AG09319 (cell line): ENCODE results near the gene DHRS1.

Experiments
- DNase-seq: peaks from one replicate; pipeline ENCODE4 v3.0.0-alpha.2; 2010; ENCODE audit warnings: low read depth; ENCODE audit errors: extremely low read depth
- TF ChIP-seq, protein P1 (sequence below): IDR thresholded peaks from 2 replicates; pipeline ENCODE4 v1.5.1; 2011; ENCODE audit warnings: low read depth, mild to moderate bottlenecking, inconsistent platforms, low read length, moderate library complexity

The DHRS1 gene

GRCh38 chr14:24307156-24307574, 7.6 kb upstream of the DHRS1 start:
- TF ChIP-seq, protein P1, sequence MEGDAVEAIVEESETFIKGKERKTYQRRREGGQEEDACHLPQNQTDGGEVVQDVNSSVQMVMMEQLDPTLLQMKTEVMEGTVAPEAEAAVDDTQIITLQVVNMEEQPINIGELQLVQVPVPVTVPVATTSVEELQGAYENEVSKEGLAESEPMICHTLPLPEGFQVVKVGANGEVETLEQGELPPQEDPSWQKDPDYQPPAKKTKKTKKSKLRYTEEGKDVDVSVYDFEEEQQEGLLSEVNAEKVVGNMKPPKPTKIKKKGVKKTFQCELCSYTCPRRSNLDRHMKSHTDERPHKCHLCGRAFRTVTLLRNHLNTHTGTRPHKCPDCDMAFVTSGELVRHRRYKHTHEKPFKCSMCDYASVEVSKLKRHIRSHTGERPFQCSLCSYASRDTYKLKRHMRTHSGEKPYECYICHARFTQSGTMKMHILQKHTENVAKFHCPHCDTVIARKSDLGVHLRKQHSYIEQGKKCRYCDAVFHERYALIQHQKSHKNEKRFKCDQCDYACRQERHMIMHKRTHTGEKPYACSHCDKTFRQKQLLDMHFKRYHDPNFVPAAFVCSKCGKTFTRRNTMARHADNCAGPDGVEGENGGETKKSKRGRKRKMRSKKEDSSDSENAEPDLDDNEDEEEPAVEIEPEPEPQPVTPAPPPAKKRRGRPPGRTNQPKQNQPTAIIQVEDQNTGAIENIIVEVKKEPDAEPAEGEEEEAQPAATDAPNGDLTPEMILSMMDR: no peak
- DNase-seq: no peak

- TF ChIP-seq, protein P1: no peak
- no peak for DNase-seq
Measured at GRCh38 chr14:24304019-24304387, 4.4 kb upstream of the DHRS1 start.

GRCh38 chr14:24300326-24300980, 873 bp upstream of the DHRS1 start:
- TF ChIP-seq, protein P1: no peak
- no peak for DNase-seq

DNA sequence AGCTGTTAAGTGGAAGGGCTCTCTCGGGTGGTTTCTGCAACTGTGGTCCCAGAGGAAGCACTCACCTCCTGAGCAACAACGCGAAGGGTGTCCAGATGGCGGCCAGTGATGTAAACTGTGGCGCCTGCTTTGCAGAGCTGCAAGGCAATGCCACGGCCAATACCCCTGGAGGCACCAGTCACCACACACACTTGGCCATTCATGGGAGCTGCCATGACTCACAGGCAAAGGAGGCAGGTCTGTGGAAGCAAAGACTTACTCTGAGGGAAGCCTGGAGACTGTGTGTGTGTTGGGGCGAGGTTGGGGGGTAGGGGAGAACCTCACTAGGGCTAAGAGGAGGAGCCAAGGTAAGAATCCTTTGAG, 707 bp downstream of the DHRS1 start:
- TF ChIP-seq, protein P1: no peak
- no peak for DNase-seq

DNA sequence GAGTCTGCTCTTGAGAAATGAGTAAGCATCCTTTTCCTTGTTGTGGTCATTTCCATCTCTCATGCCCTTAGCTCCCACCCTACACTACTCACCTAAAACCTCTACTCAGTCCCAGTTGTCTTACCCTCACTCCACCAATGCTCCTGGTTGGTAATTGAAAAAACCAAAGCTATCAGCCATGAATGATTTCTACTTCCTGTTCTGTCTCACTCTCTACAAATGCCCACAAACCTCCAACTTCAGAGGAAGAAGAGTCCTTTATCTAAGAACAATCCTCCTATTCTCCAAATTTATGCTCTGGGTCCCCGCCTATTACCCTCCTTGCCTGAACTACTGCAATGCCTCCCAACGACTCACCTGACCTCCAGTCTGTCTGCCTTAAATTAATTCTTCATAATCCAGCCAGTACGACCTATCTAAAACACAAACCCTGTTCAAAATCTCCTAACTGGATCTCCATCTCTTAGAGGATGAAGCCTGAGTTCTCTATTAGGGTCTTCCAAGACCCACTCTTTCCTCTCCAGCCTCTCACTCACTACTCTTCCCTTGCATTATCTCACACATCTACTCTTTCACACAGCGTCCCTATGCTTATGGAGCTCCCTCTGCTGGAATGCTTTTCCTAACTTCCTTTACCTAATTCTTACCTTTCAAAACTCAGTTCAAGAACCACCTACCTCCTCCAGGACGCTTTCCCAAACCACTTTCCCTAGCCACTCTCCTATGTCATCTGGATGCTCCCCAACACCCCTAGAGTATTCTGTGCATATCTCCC, 2.2 kb downstream of the DHRS1 start:
- TF ChIP-seq, protein P1: peak; percentile 30
- DNase-seq: no peak

DNA sequence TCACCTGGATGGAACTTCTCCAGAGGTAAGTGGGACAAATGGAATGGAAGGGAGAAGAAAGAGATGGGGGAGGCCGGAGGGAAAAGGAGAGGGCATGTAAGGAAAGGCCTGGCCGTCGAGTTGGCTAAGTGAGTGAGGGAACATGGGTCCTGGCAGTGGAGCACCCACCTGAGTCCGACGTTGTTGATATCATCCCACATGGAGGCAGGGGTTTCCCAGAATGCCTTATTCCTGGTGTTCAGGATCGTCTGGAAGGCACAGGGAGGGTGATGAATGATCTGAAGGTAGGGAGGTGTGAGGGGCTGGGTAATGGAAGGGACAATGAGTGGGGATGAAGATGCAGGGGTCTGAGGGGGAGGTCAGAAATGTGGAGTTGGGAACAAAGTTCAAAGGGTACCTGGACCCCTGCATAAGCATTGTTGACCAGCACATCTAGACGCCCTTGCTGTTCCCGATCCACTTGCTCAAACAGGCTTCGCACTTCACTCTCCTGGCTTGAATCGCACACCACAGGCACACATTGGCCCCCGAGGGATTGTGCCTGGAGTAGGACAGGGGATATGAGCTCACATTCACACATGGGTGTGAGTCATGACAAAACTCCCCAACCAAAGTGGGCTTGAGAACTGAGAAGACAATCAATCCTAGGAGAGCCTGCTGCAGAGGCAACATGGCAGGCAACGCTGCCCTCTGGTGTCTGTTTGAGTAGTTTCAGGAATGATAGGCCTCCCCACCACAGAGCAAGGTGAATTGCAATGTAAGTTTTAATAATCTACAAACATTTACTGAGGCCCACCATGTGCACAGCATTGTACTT, 3.0 kb downstream of the DHRS1 start:
- TF ChIP-seq, protein P1: peak; percentile 79
- peak; percentile 68 for DNase-seq

GRCh38 chr14:24293525-24293924, 6.1 kb downstream of the DHRS1 start:
- TF ChIP-seq, protein P1: no peak
- DNase-seq: no peak
